Activated T-cell treated with anti-CD3 and anti-CD28 coated beads, Interleukin-2, amount 50 U/mL, for 48 hours (primary cell): ENCODE data around the gene EPHB4.
A peak's percentile ranks its signal among the peaks of the same experiment; 100 is the strongest.
"Not testable (repeated sequence)": the region's sequence is repeated elsewhere in the genome, so short reads cannot be mapped to it uniquely, and the experiment has no call there.

Source experiments
- DNase-seq, 2 experiments: peaks; one replicate each; pipeline ENCODE4 v3.0.0-alpha.2; 2020

EPHB4 gene

GRCh38 chr7:100783804-100784203 is 43.5 kb downstream of the EPHB4 start:
- no peak for DNase-seq

- DNase-seq, result no peak
Measured at GRCh38 chr7:100781255-100781654, 46.1 kb downstream of the EPHB4 start.

GRCh38 chr7:100779359-100779758 is 48.0 kb downstream of the EPHB4 start:
- no peak for DNase-seq

- no peak for DNase-seq
Measured at GRCh38 chr7:100778061-100778621, 49.2 kb downstream of the EPHB4 start.

GRCh38 chr7:100773491-100773890 is 53.8 kb downstream of the EPHB4 start:
- no peak for DNase-seq

- DNase-seq, result no peak
Measured at GRCh38 chr7:100768784-100769183, 58.5 kb downstream of the EPHB4 start.

GRCh38 chr7:100765250-100765649 is 62.1 kb downstream of the EPHB4 start:
- DNase-seq, result no peak

GRCh38 chr7:100764841-100765240 is 62.5 kb downstream of the EPHB4 start:
- DNase-seq, result no peak

- no peak for DNase-seq
Measured at GRCh38 chr7:100763556-100764140, 63.7 kb downstream of the EPHB4 start.

GRCh38 chr7:100762841-100763240 is 64.5 kb downstream of the EPHB4 start:
- not testable (repeated sequence) for DNase-seq

GRCh38 chr7:100759357-100760171 is 67.8 kb downstream of the EPHB4 start:
- no peak for DNase-seq

- DNase-seq, result no peak
Measured at GRCh38 chr7:100753750-100754149, 73.6 kb downstream of the EPHB4 start.

- DNase-seq, result peak in 1 of 2 experiments; percentile 21
Measured at GRCh38 chr7:100752994-100753393, 74.3 kb downstream of the EPHB4 start.
